Measurements from ENCODE around the gene PAFAH1B1.
A peak's percentile ranks its signal among the peaks of the same experiment; 100 is the strongest.
"Not testable (repeated sequence)": the region's sequence is repeated elsewhere in the genome, so short reads cannot be mapped to it uniquely, and the experiment has no call there.

Gene PAFAH1B1

DNA sequence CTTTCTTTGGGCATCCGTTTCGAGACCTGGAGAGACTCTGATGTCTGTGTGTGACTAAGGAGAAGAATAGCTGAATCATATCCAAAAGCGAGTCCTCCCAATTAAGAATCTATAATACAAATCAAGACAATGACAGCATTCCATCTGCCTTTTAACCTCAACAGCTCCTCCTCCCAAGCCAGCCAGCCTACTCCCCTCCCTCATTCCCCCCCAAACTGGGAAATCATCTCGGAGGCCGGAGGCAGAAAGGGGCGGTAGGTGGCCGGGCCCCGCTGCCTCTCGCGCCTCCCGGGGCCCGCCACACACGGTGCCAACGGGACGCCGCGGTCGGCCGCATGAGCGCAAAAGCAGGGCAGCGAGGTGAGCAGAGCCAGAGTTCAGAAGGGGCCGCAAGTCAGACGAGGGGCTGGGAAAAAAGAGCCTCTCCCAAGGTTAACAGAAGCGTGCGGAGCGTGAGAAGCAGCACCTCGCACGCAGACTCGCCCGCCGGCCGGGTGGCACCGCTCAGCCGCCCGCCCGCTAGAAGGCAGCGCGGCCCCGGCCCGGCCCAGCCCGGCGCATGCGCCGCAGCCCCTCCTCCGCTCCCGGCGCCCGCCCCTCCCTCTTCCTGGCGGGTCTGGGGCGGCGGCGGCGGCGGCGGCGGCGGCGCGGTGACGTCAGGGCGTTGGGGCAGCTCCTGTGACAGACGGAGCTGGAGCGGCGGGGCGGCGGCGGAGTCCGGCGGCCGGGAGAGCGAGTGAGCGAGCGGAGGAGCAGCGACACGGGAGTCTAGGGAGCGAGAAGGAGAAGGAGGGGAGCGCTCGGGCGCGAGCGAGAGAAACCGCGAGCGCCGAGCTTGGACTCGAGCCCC, at the start of gene PAFAH1B1:
TSS of gene PAFAH1B1 (plus strand) at position 684 of the 850 bp plus-strand sequence. CDS start 44,635 bp downstream, outside the sequence.
- DNase-seq (ENCODE audit: low spot score) = peak; percentile 96

- DNase-seq (ENCODE audit: low spot score) = no peak
Observed at GRCh38 chr17:2545393-2545792, 48.1 kb upstream of the PAFAH1B1 start.

GRCh38 chr17:2547176-2547575, 46.3 kb upstream of the PAFAH1B1 start:
- no peak for DNase-seq (ENCODE audit: low spot score)

GRCh38 chr17:2548026-2548425, 45.4 kb upstream of the PAFAH1B1 start:
- not testable (repeated sequence) for DNase-seq (ENCODE audit: low spot score)

- DNase-seq (ENCODE audit: low spot score) = no peak
Observed at GRCh38 chr17:2549392-2550211, 43.9 kb upstream of the PAFAH1B1 start.

DNA sequence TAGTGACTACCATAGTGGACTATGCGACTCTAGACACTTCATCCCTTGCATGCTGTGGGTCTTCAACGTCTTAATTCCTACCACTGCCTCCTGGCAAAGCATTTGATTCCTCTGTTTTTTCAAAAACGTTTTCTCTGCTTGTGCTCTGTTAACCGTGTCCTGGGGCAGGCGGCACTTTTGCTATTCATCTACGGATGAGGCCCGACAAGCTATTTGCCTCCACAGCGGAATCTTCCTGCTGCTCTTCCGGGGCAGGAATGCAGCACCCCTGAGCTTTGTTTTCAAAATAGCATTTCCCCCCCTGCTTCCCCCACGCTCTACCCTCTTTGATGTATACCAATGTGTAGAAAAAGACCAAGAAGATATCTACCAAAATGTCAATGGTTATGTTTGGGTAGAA, 42.0 kb upstream of the PAFAH1B1 start:
- no peak for DNase-seq (ENCODE audit: low spot score)

GRCh38 chr17:2551928-2552327, 41.5 kb upstream of the PAFAH1B1 start:
- no peak for DNase-seq (ENCODE audit: low spot score)

DNA sequence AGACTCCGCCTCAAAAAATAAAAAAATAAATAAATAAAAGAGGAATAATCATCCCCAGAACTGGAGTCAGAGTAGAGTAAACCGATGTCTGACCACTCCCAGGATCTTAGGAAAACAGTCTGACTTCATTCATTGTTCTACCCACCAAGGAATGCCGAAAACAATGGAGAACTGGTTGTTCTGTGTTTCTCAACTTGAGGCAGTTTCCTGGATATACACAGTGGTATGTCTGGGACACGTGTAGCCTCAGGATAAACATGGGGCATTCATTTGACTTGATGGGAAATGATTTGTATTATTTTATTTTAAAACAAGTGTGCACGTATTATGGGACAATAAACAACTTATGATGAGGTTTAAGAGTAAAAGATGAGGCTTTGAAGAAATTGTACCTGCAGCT, 32.8 kb upstream of the PAFAH1B1 start:
- DNase-seq (ENCODE audit: low spot score) = no peak

GRCh38 chr17:2562162-2562858, 31.1 kb upstream of the PAFAH1B1 start:
- no peak for DNase-seq (ENCODE audit: low spot score)

GRCh38 chr17:2563061-2563460, 30.4 kb upstream of the PAFAH1B1 start:
- no peak for DNase-seq (ENCODE audit: low spot score)

GRCh38 chr17:2563543-2563942, 29.9 kb upstream of the PAFAH1B1 start:
- no peak for DNase-seq (ENCODE audit: low spot score)

DNA sequence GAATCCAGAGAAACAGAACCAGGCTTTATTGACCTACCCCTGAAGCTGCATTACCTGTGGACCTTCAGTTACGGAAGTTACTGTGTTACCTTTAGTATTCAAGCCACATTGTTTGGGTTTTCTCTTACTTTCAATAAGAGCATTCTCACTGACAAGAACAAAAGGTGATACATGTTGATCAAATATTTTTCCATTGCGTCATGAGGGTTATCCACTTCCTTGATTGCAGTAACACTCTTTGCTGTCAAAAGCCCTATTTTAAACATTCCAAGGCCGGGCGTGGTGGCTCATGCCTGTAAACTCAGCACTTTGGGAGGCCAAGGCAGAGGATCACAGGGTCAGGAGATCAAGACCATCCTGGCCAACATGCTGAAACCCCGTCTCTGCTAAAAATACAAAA, 28.6 kb upstream of the PAFAH1B1 start:
- DNase-seq (ENCODE audit: low spot score) = no peak

GRCh38 chr17:2566056-2566455, 27.4 kb upstream of the PAFAH1B1 start:
- no peak for DNase-seq (ENCODE audit: low spot score)

DNA sequence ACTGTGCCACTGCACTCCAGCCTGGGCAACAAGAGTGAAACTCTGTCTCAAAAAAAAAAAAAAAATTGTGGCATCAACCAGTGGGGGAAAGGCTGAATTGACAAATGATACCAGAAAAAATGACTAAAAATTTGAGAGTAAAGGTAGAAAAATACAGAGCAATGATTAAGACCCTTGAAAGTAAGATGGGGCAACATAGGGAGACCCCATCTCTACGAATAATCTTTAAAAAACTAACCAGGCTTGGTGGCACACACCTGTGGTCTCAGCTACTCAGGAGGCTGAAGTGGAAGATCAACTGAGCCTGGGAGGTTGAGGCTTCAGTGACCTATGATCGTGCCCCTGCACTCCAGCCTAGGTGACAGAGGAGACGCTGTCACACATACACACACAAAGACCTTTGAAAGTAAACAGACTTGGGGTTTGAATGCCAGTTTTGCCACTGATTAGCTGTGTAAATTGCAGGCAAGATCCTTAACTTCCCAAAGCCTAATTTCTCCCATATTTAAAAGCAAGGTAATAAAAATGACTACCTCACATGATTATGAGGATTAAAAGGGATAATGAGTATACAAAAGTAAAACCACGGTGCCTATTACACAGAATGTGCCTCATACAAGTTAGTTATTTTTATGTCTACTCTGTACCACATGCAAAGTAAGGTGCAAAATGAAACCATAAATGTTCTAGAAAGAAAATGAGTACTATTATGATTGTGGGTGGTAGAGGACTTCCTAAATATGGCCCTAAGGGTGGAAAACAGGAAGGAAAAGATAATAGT, 21.7 kb upstream of the PAFAH1B1 start:
- no peak for DNase-seq (ENCODE audit: low spot score)

- DNase-seq (ENCODE audit: low spot score) = not testable (repeated sequence)
Observed at GRCh38 chr17:2572304-2572609, 21.2 kb upstream of the PAFAH1B1 start.

GRCh38 chr17:2580151-2580550, 13.3 kb upstream of the PAFAH1B1 start:
- no peak for DNase-seq (ENCODE audit: low spot score)

GRCh38 chr17:2580661-2581060, 12.8 kb upstream of the PAFAH1B1 start:
- DNase-seq (ENCODE audit: low spot score) = peak; percentile 90

- no peak for DNase-seq (ENCODE audit: low spot score)
Observed at GRCh38 chr17:2582493-2582892, 11.0 kb upstream of the PAFAH1B1 start.

GRCh38 chr17:2591040-2591640, 2.3 kb upstream of the PAFAH1B1 start:
- no peak for DNase-seq (ENCODE audit: low spot score)

DNA sequence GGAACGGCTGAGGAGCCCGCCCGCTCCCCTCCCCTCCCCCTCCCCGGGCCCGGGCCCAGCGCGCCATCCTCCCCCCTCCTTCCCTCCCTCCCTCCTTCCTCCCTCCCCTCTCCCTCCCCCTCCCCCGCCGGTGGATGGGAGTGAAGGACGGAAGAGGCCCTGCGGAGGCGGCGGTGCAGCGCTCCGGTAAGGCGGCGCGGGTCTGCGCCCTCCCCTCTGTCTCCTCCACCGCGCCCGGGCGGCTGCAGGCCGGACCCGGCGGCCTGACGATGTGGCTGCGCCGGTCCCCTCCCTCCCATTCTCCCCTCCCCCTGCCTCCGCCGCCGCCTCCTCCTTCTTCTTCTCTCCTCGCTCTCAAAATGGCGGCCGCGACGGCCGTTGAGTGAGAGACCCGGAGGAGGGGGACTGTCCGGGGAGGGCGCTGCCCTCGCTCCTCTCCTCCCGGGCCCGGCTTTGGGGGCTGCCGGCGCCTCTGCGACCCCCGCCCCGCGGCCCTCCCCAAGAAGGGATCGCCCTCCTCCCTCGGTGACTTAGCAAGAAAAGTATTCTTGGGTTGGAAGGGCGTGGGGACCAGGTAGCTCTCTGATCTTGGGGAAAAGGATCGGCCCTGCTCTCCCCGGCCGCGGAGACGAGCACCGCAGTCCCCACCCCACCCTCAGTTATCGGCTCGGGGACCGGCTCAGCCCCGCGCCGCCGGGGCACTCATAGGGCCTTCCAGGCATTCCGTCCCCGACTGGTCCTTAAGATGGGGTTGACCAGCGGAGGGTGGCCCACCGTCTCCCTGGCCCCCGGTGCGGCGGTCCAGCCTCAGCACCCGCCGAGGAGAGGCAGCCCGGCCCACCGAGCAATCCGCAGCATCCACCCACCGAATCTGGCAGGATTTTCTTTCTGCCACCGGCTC, 617 bp downstream of the PAFAH1B1 start:
- DNase-seq (ENCODE audit: low spot score) = peak; percentile 82
